ENCODE results near the gene ERBIN. TPM values are rescaled to one million over a fixed set of nuclear protein-coding genes. Genes with fewer than 3 reads are reported as not detected.

Gene ERBIN
- total and polyA plus RNA-seq, 2 of the 13 experiments (the other 11 are each of a cell fraction or from before 2014, with no cell fraction given) = 14.4 to 41.7 TPM

DNA sequence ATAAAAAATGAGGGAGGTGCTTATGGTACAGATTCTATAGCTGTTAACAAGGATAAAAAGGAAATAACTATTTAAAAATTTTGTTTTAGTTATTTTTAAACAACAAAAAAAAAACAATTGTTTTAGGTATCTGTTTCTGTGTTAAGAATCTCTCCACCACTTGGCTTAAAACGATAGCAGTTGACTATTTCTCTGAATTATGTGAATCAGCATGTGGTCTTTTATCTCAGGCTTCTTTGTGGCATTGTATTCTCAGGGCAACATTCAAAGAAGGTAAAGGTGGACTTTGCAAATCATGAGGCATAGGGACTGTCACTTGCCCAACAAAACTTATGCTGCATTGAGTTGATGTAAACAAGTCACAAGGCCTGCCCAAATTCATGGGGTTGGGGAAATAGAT, 55.2 kb downstream of the ERBIN start:
- no peaks in the 10 kb centered on the region for H3K36me3 ChIP-seq (replicated peaks in 1 of 2; ENCODE audit: control insufficient read depth in 1 of 2, insufficient read depth in 2 of 2, low read length in 2 of 2)
- no peaks in the 10 kb centered on the region for H3K9me3 ChIP-seq (ENCODE audit: low read length)
- H3K9ac ChIP-seq (ENCODE audit: insufficient read depth, low read depth, low read length) = no peak overlapping the region
- TF ChIP-seq SALL1 (CRISPR knock-in tag; IDR thresholded peaks at IDR 0.05) (no peak), TGIF2 (CRISPR knock-in tag; IDR thresholded peaks at IDR 0.05) (no peak), PTBP1 (IDR thresholded peaks at IDR 0.05; ENCODE audit: low read depth, low read length, poor library complexity, severe bottlenecking) (no peak), BCL6 (CRISPR knock-in tag; IDR thresholded peaks at IDR 0.05) (no peak)
- TF ChIP-seq, protein P1, sequence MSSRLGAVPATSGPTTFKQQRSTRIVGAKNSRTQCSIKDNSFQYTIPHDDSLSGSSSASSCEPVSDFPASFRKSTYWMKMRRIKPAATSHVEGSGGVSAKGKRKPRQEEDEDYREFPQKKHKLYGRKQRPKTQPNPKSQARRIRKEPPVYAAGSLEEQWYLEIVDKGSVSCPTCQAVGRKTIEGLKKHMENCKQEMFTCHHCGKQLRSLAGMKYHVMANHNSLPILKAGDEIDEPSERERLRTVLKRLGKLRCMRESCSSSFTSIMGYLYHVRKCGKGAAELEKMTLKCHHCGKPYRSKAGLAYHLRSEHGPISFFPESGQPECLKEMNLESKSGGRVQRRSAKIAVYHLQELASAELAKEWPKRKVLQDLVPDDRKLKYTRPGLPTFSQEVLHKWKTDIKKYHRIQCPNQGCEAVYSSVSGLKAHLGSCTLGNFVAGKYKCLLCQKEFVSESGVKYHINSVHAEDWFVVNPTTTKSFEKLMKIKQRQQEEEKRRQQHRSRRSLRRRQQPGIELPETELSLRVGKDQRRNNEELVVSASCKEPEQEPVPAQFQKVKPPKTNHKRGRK (CRISPR knock-in tag; IDR thresholded peaks at IDR 0.05) = no peak
- TF ChIP-seq, protein P2, sequence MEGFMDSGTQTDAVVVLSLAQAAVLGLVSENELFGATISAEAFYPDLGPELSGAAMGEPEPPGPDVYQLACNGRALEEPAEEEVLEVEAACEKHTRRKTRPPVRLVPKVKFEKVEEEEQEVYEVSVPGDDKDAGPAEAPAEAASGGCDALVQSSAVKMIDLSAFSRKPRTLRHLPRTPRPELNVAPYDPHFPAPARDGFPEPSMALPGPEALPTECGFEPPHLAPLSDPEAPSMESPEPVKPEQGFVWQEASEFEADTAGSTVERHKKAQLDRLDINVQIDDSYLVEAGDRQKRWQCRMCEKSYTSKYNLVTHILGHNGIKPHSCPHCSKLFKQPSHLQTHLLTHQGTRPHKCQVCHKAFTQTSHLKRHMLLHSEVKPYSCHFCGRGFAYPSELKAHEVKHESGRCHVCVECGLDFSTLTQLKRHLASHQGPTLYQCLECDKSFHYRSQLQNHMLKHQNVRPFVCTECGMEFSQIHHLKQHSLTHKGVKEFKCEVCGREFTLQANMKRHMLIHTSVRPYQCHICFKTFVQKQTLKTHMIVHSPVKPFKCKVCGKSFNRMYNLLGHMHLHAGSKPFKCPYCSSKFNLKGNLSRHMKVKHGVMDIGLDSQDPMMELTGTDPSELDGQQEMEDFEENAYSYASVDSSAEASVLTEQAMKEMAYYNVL (CRISPR knock-in tag; IDR thresholded peaks at IDR 0.05; ENCODE audit: borderline replicate concordance) = no peak
- H2AFZ ChIP-seq (ENCODE audit: low read length) = no peak overlapping the region
- CTCF ChIA-PET (ENCODE audit: low intra/inter-chr PET ratio, low total read pairs) = no interaction called here
- ATAC-seq (no peak; the same call in 2 of the 3 replicates), DNase-seq (ENCODE audit: low spot score) (no peak), FAIRE-seq (no peak)
- 85% methylated on average over 1 of the region's 1 CpG for WGBS (ENCODE audit: low lambda C conversion rate)
- no TSS peak for BruUV-seq (replicated peaks)
- H3K27me3 ChIP-seq (ENCODE audit: control insufficient read depth in 1 of 2, insufficient read depth in 2 of 2, low read length in 2 of 2) = no peaks in the 10 kb centered on the region
- intact Hi-C loops (cut with micrococcal nuclease; ENCODE audit: unreplicated experiment) (loop anchor here (5.0 kb wide), 1 partner anchor 54 kb away; the partner anchor contains the start of gene ERBIN), in situ Hi-C loops (cut with HindIII; ENCODE audit: extremely low pct_ligation_motif_present, low pct_unique_long_range_greater_than_20kb) (no loop called here)
- POLR2A ChIA-PET = no interaction called here
- peak overlapping the region; percentile 8 for H3K27ac ChIP-seq (ENCODE audit: extremely low read length, insufficient read depth, low read length)
- H3K4me3 ChIP-seq (replicated peaks in 1 of 3; ENCODE audit: insufficient read depth in 1 of 3, low read depth in 2 of 3, low read length in 3 of 3) = no peak overlapping the region
- H4K20me1 ChIP-seq (ENCODE audit: insufficient read depth, low read length) = peaks cover 10% of the 10 kb centered on the region; the same call in 1 of the 2 replicates
- no peak overlapping the region for H3K4me2 ChIP-seq (ENCODE audit: low read depth, low read length)
- H3K4me1 ChIP-seq (ENCODE audit: insufficient read depth, low read length) = peaks cover 19% of the 10 kb centered on the region
- peaks cover 67% of the 10 kb centered on the region for H3K79me2 ChIP-seq (ENCODE audit: insufficient read depth, low read length)

Data from HepG2 (cell line).